ENCODE measurements around the gene C10orf105.

Gene C10orf105

GRCh38 chr10:71671994-71672946 lies 47.3 kb downstream of the C10orf105 start:
- ATAC-seq, result no peak

GRCh38 chr10:71667387-71667752 lies 52.2 kb downstream of the C10orf105 start:
- peak in 1 of 2 donors; percentile 19 for ATAC-seq

- peak; percentile 41 to 54 for ATAC-seq
These were observed 52.8 kb downstream of the C10orf105 start for GRCh38 chr10:71666639-71667386.

- no peak for ATAC-seq
These were observed 54.1 kb downstream of the C10orf105 start for GRCh38 chr10:71665456-71665855.

- no peak for ATAC-seq
These were observed 55.0 kb downstream of the C10orf105 start for GRCh38 chr10:71664585-71664984.

GRCh38 chr10:71663311-71663710 lies 56.3 kb downstream of the C10orf105 start:
- ATAC-seq, result no peak

- ATAC-seq, result no peak
These were observed 57.7 kb downstream of the C10orf105 start for GRCh38 chr10:71661779-71662336.
